Activated CD8-positive, alpha-beta memory T cell treated with anti-CD3 and anti-CD28 coated beads for 1 hour (primary cell): ENCODE results near the gene CX3CR1.
A peak's percentile ranks its signal among the peaks of the same experiment; 100 is the strongest.

ENCODE experiments used
- DNase-seq, 2 donors: peaks; one replicate each; pipeline ENCODE4 v3.0.0-alpha.2; 2020; ENCODE audit warnings: low read depth in 1 of 2; ENCODE audit errors: extremely low read depth in 1 of 2

The CX3CR1 gene

GRCh38 chr3:39292961-39293360 is 13.1 kb upstream of the CX3CR1 start:
- no peak for DNase-seq

- DNase-seq: peak; percentile 32 to 56
Observed at GRCh38 chr3:39291903-39292329, 12.1 kb upstream of the CX3CR1 start.

- no peak for DNase-seq
Observed at GRCh38 chr3:39290255-39290654, 10.4 kb upstream of the CX3CR1 start.

GRCh38 chr3:39289107-39289506 is 9.3 kb upstream of the CX3CR1 start:
- DNase-seq: no peak

- peak; percentile 54 to 59 for DNase-seq
Observed at GRCh38 chr3:39288300-39288808, 8.5 kb upstream of the CX3CR1 start.

GRCh38 chr3:39287216-39288164 is 7.7 kb upstream of the CX3CR1 start:
- no peak for DNase-seq

- no peak for DNase-seq
Observed at GRCh38 chr3:39286771-39287170, 6.9 kb upstream of the CX3CR1 start.

GRCh38 chr3:39285332-39285731 is 5.5 kb upstream of the CX3CR1 start:
- DNase-seq: no peak

GRCh38 chr3:39284457-39284881 is 4.6 kb upstream of the CX3CR1 start:
- no peak for DNase-seq

- no peak for DNase-seq
Observed at GRCh38 chr3:39282057-39282456, 2.2 kb upstream of the CX3CR1 start.

GRCh38 chr3:39281533-39281932 is 1.7 kb upstream of the CX3CR1 start:
- DNase-seq: no peak

- no peak for DNase-seq
Observed at GRCh38 chr3:39280571-39280970, 735 bp upstream of the CX3CR1 start.

GRCh38 chr3:39278616-39278935 is 1.3 kb downstream of the CX3CR1 start:
- DNase-seq: no peak

GRCh38 chr3:39277893-39278615 is 1.8 kb downstream of the CX3CR1 start:
- no peak for DNase-seq

GRCh38 chr3:39276746-39277145 is 3.1 kb downstream of the CX3CR1 start:
- no peak for DNase-seq

- no peak for DNase-seq
Observed at GRCh38 chr3:39275963-39276593, 3.8 kb downstream of the CX3CR1 start.

- no peak for DNase-seq
Observed at GRCh38 chr3:39275052-39275451, 4.8 kb downstream of the CX3CR1 start.

- DNase-seq: no peak
Observed at GRCh38 chr3:39273119-39273518, 6.7 kb downstream of the CX3CR1 start.

GRCh38 chr3:39272191-39272590 is 7.6 kb downstream of the CX3CR1 start:
- DNase-seq: no peak

- no peak for DNase-seq
Observed at GRCh38 chr3:39271363-39271914, 8.4 kb downstream of the CX3CR1 start.

GRCh38 chr3:39269528-39269927 is 10.3 kb downstream of the CX3CR1 start:
- no peak for DNase-seq
